A549 treated with DMSO at 1 μM for 4 hours (cell line): ENCODE data around the gene DNHD1. TPM values are rescaled to one million over a fixed set of nuclear protein-coding genes. Genes with fewer than 3 reads are reported as not detected.

Experiments
- total RNA-seq: library from RNA; stranded (reverse); fragments of 200-300 nt; extraction: Qiagen RNA extraction; gene quantifications from 5 replicates; pipeline ENCODE4 v1.2.3, GENCODE V29; 2022; ENCODE audit warnings: low read depth

DNHD1 gene
- total RNA-seq, result 3.3 to 3.7 TPM (median 3.5 TPM) in 5 replicates

DNA sequence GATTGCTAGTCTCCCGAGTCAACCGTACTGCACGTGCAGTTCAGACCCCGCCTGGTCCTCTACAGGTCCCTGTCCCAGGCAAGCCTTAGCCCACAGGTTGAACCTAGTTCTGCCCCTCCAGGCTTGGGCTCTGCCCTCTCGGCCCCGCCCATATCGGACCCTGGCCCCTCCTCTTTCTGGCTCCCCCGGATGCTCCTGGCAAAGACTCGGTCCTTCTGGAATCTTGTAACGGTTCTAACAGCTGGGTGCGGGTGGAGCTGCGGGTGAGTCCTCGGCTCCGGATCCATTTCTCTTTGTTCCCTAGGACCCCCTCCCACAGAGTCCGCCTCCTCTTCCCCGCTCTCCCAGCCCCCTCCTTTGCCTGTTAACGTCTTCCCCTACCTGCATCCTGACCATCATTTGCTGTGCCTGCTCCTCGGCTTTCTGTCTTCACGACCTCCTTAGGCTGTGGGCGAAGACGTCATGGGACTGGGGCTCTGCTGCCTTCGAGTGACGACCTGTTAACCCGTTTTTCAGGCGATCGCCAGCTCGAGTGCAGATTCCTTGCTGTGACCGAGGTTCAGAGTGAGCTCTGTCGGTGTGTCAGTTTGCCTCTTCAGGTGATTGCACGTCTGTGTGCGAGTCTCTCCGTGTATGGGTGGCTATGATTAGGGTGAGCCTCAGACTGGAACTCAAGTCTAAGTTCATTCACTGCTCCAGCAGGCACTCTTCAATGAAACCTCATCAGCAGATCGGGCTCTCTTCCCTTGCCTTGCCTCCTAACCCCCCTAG, at the start of gene DNHD1:
Gene DNHD1, plus strand, starts transcription at position 212 of the 771 bp plus-strand sequence. CDS start 936 bp downstream, outside the sequence.

GRCh38 chr11:6473451-6474412, 23.3 kb upstream of the DNHD1 start, which contains the start of gene TRIM3:
TRIM3 (minus strand) TSS chr11:6473941; CDS start chr11:6465695, 8,246 bp downstream.

GRCh38 chr11:6481012-6481923, 15.8 kb upstream of the DNHD1 start, which contains the start of the genes ARFIP2 and TIMM10B:
ARFIP2 (minus strand) TSS chr11:6481331; CDS start chr11:6480421, 910 bp downstream.
TIMM10B (plus strand) TSS chr11:6481501; CDS start chr11:6481517, 16 bp downstream.

DNA sequence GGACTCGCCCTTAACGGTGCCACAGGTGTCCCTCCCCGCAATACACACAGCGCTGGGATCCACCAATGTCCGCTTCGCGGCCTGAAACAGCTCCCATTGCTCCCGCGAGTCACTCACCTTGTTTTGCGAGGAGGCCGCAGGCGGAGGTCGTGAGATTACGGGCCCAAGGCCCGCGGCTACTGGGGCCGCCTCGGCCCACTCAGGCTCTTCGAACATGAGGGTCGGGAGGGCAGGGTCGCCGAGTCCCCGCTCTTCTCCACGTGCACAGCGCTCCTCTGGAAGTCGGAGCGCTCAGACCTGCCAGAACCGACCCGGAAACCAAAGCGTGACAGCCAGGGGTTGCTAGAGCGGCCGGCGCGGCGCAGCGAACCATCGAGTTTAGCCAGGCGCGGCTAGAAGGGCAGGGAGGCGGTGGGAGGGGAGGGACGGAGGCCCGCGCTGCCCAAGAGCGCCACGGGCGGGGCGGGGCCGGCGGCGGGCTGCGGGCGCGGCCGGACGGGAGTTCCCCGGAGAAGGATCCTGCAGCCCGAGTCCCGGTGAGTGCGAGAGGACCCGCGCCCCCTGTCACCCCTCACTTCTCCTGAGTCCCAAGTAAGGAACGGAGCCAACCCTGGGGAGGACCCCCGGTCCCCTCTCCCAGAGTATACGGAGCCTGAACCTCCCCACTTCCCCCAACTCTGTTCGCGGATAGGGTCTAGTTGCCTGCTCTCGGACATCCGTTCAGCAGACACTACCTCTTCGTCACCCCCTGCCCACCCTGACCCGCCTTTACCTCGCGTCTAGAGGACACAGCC, 106.4 kb downstream of the DNHD1 start, which contains the start of the genes ILK and RRP8:
Gene ILK, plus strand, starts transcription at position 488 of the 794 bp plus-strand sequence. CDS start 498 bp downstream, outside the sequence.
Gene RRP8, minus strand, starts transcription at position 330 of the 794 bp plus-strand sequence. Its CDS starts 114 bp downstream, at position 216.

GRCh38 chr11:6612213-6613041, 115.3 kb downstream of the DNHD1 start, which contains the start of gene TAF10:
TAF10 (minus strand) TSS chr11:6612216; CDS start chr11:6612189, 27 bp downstream.

DNA sequence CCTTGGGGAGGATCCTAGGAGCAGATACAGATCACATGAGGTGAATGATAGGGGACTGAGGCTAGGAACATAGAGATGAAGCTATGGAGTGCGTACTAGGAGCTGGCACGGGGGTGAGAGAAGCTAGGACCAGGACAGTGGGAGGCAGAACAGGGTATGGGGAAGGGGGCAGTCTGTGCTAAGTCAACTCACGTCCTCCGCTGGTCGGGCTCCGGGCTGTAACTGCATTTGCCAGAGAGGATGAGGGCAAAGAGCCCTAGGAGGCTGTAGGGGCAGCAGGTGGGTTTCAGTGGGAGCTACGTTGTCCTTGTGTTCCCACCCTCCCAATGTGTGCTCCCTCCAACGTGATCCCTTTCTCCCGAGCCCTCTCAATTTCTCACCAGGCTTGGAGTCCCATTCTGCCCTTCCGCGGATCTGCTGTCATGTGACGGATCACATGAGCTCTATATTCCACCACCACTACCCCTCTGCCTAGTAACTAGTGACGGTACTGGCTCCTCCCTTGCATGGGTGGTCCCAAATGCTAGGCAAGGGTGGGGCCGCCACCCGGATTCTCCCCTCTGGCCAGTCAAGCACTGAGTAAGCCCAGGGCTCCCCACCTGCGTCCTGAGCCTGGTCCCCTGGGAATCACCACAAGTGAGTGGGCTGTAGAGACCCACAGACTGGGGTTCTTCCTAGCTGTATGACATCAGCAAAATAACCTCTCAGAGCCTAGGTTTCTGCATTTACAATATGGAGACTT, 122.1 kb downstream of the DNHD1 start, which contains the start of gene TPP1:
Gene TPP1, minus strand, starts transcription at position 419 of the 742 bp plus-strand sequence. Its CDS starts 22 bp downstream, at position 397.

Other genes with a start within 250 kb of the DNHD1 start
- not detected in 5 replicates for gene CCKBR, start 237.4 kb upstream of the DNHD1 start, total RNA-seq
- gene CAVIN3, start 176.8 kb upstream of the DNHD1 start, total RNA-seq, result 24.7 to 34.0 TPM (median 26.6 TPM) in 5 replicates
- gene SMPD1, start 106.8 kb upstream of the DNHD1 start, total RNA-seq, result 10.2 to 13.1 TPM (median 11.4 TPM) in 5 replicates
- gene APBB1, start 78.2 kb upstream of the DNHD1 start, total RNA-seq, result 17.0 to 20.3 TPM (median 17.8 TPM) in 5 replicates
- gene HPX, start 56.3 kb upstream of the DNHD1 start, total RNA-seq, result 0.32 to 1.4 TPM (median 0.49 TPM) in 5 replicates
- 14.9 to 21.1 TPM (median 18.1 TPM) in 5 replicates for gene TRIM3, start 23.3 kb upstream of the DNHD1 start, total RNA-seq
- gene ARFIP2, start 15.9 kb upstream of the DNHD1 start, total RNA-seq, result 54.9 to 61.4 TPM (median 59.2 TPM) in 5 replicates
- 26.4 to 38.9 TPM (median 37.1 TPM) in 5 replicates for gene TIMM10B, start 15.8 kb upstream of the DNHD1 start, total RNA-seq
- 27.9 to 37.6 TPM (median 34.3 TPM) in 5 replicates for gene RRP8, start 106.3 kb downstream of the DNHD1 start, total RNA-seq
- gene ILK, start 106.5 kb downstream of the DNHD1 start, total RNA-seq, result 105 to 120 TPM (median 114 TPM) in 5 replicates
- gene TAF10, start 114.9 kb downstream of the DNHD1 start, total RNA-seq, result 189 to 236 TPM (median 228 TPM) in 5 replicates
- 45.1 to 54.1 TPM (median 49.2 TPM) in 5 replicates for gene TPP1, start 122.1 kb downstream of the DNHD1 start, total RNA-seq
- 0.11 to 0.16 TPM (median 0.14 TPM) in 5 replicates for gene DCHS1, start 158.5 kb downstream of the DNHD1 start, total RNA-seq
- 96.4 to 125 TPM (median 98.2 TPM) in 5 replicates for gene MRPL17, start 186.1 kb downstream of the DNHD1 start, total RNA-seq